ENCODE results near the gene SHISAL2A. TPM values are rescaled to one million over a fixed set of nuclear protein-coding genes. Genes with fewer than 3 reads are reported as not detected.

Gene SHISAL2A
- total and polyA plus RNA-seq, 10 of the 15 experiments (the other 5 are each of a cell fraction or from before 2014, with no cell fraction given): 0.18 to 0.67 (median 0.45) TPM

GRCh38 chr1:52603630-52604029 is 29.3 kb upstream of the SHISAL2A start:
- H3K4me1 ChIP-seq (ENCODE audit: control insufficient read depth, insufficient read depth, low read length): peaks cover 24% of the 10 kb centered on the region
- peak; percentile 21 for ATAC-seq
- H3K4me2 ChIP-seq (ENCODE audit: control insufficient read depth, insufficient read depth): peak overlapping the region; percentile 81; the same call in 1 of the 2 replicates
- ChIA-PET POLR2A (interaction anchor here (1.2 kb wide), 1 partner anchor 56 kb away, joined by 3 read pairs; no protein-coding TSS in a partner anchor), CTCF (interaction anchor here (0.6 to 1.7 kb wide), 3 partner anchors 9 to 82 kb away, joined by 3 to 6 read pairs (median 4); no protein-coding TSS in a partner anchor), SMC1A (ENCODE audit: uncharacterized antibody, unreplicated experiment) (interaction anchor here (1.1 to 2.3 kb wide), 8 partner anchors 10 to 83 kb away, joined by 3 to 13 read pairs (median 5); no protein-coding TSS in a partner anchor), RAD21 (ENCODE audit: unreplicated experiment) (interaction anchor here (0.8 to 1.5 kb wide), 4 partner anchors 33 to 56 kb away, joined by 3 to 6 read pairs (median 3); partner anchors contain the start of gene TUT4)
- 31% methylated on average over 6 of the region's 6 CpGs for WGBS (ENCODE audit: insufficient coverage, insufficient replicate concordance, low lambda C conversion rate, missing lambda C conversion rate)
- no peak overlapping the region for H3K4me3 ChIP-seq
- no peaks in the 10 kb centered on the region for H3K9me3 ChIP-seq (replicated peaks; ENCODE audit: control insufficient read depth, insufficient read depth, low read length)
- in situ Hi-C loops (cut with MboI) (no loop called here), intact Hi-C loops (cut with micrococcal nuclease; ENCODE audit: unreplicated experiment) (no loop called here)
- no peak overlapping the region for H3K9ac ChIP-seq (ENCODE audit: control insufficient read depth, insufficient read depth, low read length)
- H3K27ac ChIP-seq (ENCODE audit: control insufficient read depth, insufficient read depth): no peak overlapping the region
- no peak for TF ChIP-seq USF2 (IDR thresholded peaks at IDR 0.05; ENCODE audit: borderline replicate concordance, low read depth, low read length)
- TF ChIP-seq, protein P1, sequence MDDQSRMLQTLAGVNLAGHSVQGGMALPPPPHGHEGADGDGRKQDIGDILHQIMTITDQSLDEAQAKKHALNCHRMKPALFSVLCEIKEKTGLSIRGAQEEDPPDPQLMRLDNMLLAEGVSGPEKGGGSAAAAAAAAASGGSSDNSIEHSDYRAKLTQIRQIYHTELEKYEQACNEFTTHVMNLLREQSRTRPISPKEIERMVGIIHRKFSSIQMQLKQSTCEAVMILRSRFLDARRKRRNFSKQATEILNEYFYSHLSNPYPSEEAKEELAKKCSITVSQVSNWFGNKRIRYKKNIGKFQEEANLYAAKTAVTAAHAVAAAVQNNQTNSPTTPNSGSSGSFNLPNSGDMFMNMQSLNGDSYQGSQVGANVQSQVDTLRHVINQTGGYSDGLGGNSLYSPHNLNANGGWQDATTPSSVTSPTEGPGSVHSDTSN (IDR thresholded peaks at IDR 0.05; ENCODE audit: insufficient replicate concordance, low read depth, low read length): no peak
- TF ChIP-seq GATAD2B (conservative IDR thresholded peaks at IDR 0.05; ENCODE audit: low read depth): no peak
- TF ChIP-seq, protein P2, sequence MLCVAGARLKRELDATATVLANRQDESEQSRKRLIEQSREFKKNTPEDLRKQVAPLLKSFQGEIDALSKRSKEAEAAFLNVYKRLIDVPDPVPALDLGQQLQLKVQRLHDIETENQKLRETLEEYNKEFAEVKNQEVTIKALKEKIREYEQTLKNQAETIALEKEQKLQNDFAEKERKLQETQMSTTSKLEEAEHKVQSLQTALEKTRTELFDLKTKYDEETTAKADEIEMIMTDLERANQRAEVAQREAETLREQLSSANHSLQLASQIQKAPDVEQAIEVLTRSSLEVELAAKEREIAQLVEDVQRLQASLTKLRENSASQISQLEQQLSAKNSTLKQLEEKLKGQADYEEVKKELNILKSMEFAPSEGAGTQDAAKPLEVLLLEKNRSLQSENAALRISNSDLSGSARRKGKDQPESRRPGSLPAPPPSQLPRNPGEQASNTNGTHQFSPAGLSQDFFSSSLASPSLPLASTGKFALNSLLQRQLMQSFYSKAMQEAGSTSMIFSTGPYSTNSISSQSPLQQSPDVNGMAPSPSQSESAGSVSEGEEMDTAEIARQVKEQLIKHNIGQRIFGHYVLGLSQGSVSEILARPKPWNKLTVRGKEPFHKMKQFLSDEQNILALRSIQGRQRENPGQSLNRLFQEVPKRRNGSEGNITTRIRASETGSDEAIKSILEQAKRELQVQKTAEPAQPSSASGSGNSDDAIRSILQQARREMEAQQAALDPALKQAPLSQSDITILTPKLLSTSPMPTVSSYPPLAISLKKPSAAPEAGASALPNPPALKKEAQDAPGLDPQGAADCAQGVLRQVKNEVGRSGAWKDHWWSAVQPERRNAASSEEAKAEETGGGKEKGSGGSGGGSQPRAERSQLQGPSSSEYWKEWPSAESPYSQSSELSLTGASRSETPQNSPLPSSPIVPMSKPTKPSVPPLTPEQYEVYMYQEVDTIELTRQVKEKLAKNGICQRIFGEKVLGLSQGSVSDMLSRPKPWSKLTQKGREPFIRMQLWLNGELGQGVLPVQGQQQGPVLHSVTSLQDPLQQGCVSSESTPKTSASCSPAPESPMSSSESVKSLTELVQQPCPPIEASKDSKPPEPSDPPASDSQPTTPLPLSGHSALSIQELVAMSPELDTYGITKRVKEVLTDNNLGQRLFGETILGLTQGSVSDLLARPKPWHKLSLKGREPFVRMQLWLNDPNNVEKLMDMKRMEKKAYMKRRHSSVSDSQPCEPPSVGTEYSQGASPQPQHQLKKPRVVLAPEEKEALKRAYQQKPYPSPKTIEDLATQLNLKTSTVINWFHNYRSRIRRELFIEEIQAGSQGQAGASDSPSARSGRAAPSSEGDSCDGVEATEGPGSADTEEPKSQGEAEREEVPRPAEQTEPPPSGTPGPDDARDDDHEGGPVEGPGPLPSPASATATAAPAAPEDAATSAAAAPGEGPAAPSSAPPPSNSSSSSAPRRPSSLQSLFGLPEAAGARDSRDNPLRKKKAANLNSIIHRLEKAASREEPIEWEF (IDR thresholded peaks at IDR 0.05; ENCODE audit: insufficient replicate concordance, low read depth, low read length): no peak
- no peak for TF ChIP-seq EZH2 (IDR thresholded peaks at IDR 0.05; ENCODE audit: borderline replicate concordance, control insufficient read depth, low read depth, low read length)
- no peak for TF ChIP-seq MTA2 (IDR thresholded peaks at IDR 0.05; ENCODE audit: low read depth)
- TF ChIP-seq RAD51 (IDR thresholded peaks at IDR 0.05): no peak
- TF ChIP-seq DPF2 (IDR thresholded peaks at IDR 0.05): no peak
- no peak for TF ChIP-seq SPI1 (IDR thresholded peaks at IDR 0.05; ENCODE audit: borderline replicate concordance, insufficient read depth, low read depth, low read length)
- no peak for TF ChIP-seq ZBED1 (IDR thresholded peaks at IDR 0.05; ENCODE audit: borderline replicate concordance)
- no peak for TF ChIP-seq ZBTB33 (IDR thresholded peaks at IDR 0.05)
- TF ChIP-seq ZNF384 (IDR thresholded peaks at IDR 0.05; ENCODE audit: borderline replicate concordance, low read depth, low read length): no peak
- TF ChIP-seq IKZF1 (conservative IDR thresholded peaks at IDR 0.05): no peak
- TF ChIP-seq ZZZ3 (IDR thresholded peaks at IDR 0.05; ENCODE audit: control insufficient read depth, insufficient read length, low read depth): no peak
- TF ChIP-seq TCF3 (IDR thresholded peaks at IDR 0.05; ENCODE audit: borderline replicate concordance, insufficient read depth, low read depth, low read length): no peak
- no peaks in the 10 kb centered on the region for H3K79me2 ChIP-seq (ENCODE audit: control insufficient read depth, insufficient read depth, low read length)
- no peaks in the 10 kb centered on the region for H4K20me1 ChIP-seq (ENCODE audit: control insufficient read depth, insufficient read depth)
- no TSS peak for BruUV-seq (replicated peaks)
- no peak overlapping the region for H2AFZ ChIP-seq (ENCODE audit: control insufficient read depth, low read depth, low read length)
- peaks cover 1 to 4% of the 10 kb centered on the region in 2 experiments; a peak in 2 of 4 replicates for H3K27me3 ChIP-seq (replicated peaks in 1 of 2; ENCODE audit: control insufficient read depth in 2 of 2, insufficient read depth in 2 of 2, low read length in 1 of 2)
- H3K36me3 ChIP-seq (ENCODE audit: control insufficient read depth in 2 of 2, insufficient read depth in 2 of 2, low read length in 1 of 2): no peaks in the 10 kb centered on the region
- DNase-seq (ENCODE audit: low read depth, low spot score): no peak
- FAIRE-seq: no peak
